Subcutaneous adipose tissue (tissue), 4 donors: ENCODE results near the gene EPB41. TPM values are rescaled to one million over a fixed set of nuclear protein-coding genes. Genes with fewer than 3 reads are reported as not detected.

ENCODE experiments used
- total RNA-seq, 4 donors: library from RNA; depleted of rRNA; stranded (reverse); fragments of >200 nt; gene quantifications; one replicate each; pipeline ENCODE4 v1.1.0, GENCODE V29; 2016
- TF ChIP-seq, protein P1 (sequence below): fragments of 450-650 bp; IDR thresholded peaks from one replicate; pipeline ENCODE4 v1.5.1; 2016; ENCODE audit warnings: low read depth, mild to moderate bottlenecking, control low read depth, antibody characterized with exemption, moderate library complexity

Gene EPB41
- total RNA-seq, 4 donors from 2014 or later, result 30.8 to 66.1 (median 43.0) TPM

DNA sequence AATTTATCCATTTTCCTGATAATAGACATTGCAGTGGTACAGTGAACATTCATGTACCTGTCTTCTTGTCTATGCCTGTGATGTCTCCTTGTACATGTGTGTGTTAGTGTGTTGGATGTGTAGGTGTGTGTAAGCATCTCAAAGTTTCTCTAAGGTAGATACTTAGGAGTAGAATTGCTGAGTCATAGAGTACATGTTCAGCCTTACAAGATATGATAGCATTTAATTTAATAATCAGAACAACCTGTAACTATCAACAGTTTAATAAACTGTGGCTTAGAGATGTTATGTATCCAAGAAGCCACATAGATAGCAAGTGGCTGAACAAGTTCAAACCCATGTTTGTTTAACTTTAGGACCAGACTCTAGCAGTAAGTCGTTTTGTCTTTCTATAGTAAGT, 35.6 kb downstream of the EPB41 start:
- TF ChIP-seq, protein P1, sequence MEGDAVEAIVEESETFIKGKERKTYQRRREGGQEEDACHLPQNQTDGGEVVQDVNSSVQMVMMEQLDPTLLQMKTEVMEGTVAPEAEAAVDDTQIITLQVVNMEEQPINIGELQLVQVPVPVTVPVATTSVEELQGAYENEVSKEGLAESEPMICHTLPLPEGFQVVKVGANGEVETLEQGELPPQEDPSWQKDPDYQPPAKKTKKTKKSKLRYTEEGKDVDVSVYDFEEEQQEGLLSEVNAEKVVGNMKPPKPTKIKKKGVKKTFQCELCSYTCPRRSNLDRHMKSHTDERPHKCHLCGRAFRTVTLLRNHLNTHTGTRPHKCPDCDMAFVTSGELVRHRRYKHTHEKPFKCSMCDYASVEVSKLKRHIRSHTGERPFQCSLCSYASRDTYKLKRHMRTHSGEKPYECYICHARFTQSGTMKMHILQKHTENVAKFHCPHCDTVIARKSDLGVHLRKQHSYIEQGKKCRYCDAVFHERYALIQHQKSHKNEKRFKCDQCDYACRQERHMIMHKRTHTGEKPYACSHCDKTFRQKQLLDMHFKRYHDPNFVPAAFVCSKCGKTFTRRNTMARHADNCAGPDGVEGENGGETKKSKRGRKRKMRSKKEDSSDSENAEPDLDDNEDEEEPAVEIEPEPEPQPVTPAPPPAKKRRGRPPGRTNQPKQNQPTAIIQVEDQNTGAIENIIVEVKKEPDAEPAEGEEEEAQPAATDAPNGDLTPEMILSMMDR, result no peak

DNA sequence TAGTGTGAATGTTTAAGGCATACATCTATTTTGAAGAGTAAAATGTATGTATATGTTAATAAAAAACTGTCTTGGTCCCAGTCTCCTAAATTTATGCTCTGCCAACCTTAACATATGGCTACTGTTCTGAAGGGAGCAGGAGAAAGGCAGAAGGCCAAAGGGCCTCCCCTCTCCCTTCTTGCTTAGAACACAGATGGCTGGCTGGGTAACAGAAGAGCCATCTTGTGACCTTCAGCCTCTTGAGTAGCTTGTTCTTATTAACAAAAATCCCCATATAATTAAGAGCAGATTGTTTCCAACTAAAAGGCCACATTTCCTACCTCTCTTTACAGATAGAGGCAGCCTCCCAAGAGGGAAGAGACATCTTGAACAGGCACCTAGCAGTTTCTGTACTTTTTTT, 36.1 kb downstream of the EPB41 start:
- TF ChIP-seq, protein P1, result no peak

DNA sequence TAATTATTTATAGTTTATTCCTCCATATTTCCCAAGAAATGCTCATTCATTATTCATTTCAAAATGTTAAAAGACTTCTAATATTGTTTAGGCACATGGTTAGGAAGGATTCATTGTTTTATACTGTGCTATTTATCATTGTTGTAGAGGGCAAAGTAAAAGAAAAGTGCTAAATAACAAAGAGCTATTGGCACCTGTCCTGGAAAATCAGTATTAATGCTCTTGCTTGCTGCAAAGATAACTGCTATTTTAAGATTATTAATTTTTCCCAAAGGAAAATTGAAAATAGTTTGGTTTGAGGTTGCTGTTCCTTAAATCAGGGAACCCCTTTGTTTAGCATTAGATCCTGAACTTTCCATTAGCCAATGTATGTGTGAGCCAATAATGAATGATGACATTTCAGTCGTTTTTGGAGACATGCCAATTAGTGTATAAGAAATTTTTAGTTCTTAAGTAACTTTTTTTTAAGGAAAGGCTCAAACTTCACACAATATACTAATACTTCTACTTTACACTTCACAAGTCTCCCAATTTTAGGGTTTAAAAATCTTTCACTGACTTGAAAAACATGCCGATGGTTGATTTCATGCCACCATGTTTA, 39.9 kb downstream of the EPB41 start:
- TF ChIP-seq, protein P1, result no peak

DNA sequence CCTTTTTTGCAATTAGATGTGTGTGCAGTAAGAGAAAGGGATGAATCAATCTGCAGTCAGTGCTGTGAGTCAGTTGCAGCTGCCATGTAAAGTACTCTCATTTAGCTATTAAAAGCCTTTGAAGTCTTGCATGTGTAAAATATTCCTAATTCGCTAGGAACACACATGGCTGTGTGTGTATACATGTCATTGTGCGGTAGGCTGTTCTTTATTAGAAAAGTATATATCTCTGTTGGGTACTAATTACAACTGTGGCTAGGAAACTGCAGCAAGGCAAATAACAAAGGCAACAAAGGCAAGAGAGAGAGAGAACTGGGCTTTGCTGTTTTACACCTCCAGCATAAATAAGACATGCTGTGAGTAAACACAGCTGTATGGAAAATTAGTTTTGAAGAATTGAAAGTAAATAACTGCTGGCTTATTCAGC, 41.7 kb downstream of the EPB41 start:
- TF ChIP-seq, protein P1, result no peak

DNA sequence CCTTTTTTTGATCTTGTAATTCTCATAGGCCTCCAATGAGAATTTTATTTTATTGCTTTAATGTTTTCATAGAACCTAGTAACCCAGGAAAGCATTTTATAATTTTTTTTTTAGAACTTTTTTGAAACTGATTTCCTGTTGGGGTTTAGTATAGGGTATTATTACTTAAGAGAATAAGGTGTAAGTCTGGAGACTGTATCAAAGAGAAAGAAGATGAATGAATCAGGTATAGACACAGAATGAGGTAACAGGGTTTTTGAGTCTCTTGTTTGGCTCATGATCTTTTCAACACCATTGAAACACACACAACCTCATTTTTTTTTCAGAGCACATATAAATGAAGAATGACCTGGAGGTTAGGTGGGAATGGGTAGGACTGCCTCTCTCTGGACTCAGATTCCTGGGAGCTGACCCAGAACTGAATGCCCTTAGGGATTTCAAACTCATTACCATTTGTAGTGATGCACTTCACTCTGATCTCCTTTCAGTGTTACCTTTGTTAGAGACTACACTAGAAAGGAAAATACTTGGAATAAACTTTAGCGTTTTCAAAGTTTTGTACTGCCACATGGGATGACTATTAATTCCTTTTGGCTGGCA, 51.0 kb downstream of the EPB41 start:
- TF ChIP-seq, protein P1, result no peak

DNA sequence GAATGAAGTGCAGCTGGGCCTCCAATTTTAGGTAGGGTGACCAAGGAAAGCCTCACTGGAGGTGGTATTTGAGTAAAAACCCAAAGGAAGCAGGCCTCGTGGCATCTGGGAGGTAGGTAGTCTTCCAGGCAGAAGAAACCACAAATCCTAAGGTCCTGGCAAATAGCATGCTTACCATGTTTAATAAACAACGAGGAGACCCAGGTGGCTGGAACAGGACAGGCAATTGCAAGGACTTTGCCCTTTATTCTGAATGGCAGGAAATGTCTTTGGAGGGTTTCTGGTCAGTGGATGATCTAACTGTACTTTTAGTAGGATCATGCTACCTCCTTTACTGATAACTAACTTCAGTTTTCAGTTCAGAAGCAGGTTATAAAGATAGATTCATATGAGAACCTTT, 52.2 kb downstream of the EPB41 start:
- TF ChIP-seq, protein P1, result no peak

DNA sequence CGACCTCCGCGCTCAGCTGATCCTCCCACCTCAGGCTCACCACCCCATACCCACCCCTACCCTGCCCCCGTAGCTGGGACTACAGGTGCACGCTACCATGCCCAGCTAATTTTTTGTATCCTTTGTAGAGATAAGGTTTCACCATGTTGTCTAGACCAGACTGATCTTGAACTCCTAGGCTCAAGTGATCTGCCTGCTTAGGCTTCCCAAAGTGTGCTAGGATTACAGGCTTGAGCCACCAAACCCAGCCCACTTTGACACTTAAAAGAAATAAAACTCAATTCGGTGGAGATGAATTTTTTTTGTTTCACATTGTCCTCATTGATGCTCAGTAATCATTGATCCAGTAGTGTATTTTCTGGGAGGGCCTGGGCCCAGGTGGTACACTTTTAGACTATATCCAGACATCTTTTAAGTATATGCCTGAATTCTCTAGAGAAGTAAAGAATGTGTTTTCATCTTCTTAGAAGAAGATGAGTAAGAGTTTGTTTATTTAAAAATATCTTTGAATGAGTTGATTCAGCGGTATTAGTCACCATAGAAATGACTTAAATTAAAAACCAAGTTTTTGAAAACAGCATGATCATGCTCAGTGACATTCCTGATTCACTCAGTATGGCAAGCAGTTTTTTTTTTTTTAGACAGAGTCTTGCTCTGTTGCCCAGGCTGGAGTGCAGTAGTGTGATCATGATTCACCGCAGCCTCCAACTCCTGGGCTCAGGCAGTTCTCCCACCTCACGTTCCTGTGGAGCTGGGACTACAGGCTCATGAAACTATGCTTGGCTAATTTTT, 57.8 kb downstream of the EPB41 start:
- TF ChIP-seq, protein P1, result no peak
